ENCODE measurements around the gene DCAF6.

DNA sequence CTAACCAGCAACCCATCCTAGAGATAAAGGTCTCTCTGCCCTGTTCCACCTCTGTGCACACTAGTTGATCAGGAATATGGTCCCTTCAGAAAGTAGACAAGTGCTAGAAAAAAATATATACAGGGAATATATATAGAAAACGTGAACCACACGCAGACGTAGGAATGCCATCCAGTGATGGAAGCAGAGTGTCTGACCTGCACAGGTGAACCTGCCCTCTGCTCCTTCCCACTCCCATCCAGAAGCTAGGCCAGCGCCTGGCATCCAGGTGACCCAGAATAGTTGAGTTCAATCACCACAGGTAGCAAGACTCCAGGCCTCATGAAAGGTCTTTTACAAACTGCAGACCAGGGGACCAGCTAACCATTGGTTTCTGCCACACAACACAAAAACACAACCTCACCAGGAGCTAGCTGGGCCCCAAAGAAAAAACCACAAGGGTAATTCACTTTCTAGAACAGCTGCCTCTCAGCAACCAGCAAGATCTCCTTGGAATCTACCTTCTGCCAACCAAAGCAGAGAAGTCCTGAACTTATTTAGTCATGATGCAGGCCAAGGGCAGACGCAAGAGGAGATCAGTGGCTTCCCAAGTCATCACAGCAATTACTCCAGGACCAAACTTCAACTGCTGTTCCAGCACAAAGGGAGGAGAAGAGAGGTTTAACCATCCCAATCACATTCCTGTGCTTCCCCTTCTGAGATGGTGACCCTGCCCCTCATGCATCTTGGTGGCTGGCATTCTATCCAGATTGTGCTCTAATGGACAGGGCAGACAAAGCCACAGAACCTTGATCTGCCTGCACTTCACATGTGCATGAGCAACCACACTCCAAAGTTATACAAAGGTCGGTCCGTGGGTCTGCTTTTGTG lies 147.2 kb downstream of the DCAF6 start:
- TF ChIP-seq TARDBP (IDR thresholded peaks at IDR 0.05), result no peak
- no peak for TF ChIP-seq L3MBTL2 (conservative IDR thresholded peaks at IDR 0.05)
- no peak for TF ChIP-seq PKNOX1 (IDR thresholded peaks at IDR 0.05)
- no peak for TF ChIP-seq SP1 (IDR thresholded peaks at IDR 0.05)
- TF ChIP-seq NFRKB (IDR thresholded peaks at IDR 0.05), result no peak
- TF ChIP-seq FOXM1 (IDR thresholded peaks at IDR 0.05; ENCODE audit: borderline replicate concordance), result no peak
- no peak for TF ChIP-seq ELF4 (IDR thresholded peaks at IDR 0.05)
- no peak for TF ChIP-seq SUZ12 (IDR thresholded peaks at IDR 0.05)
- no peak for TF ChIP-seq BHLHE40 (IDR thresholded peaks at IDR 0.05; ENCODE audit: borderline replicate concordance)
- TF ChIP-seq HDGF (IDR thresholded peaks at IDR 0.05; ENCODE audit: borderline replicate concordance), result no peak

All from HEK293T (cell line).